DND-41 (cell line): Measurements from ENCODE around the gene RAB3C.

Experiments used
- CTCF ChIP-seq: IDR thresholded peaks from 2 replicates; pipeline ENCODE4 v1.5.1; 2012; ENCODE audit warnings: borderline replicate concordance, low read length, moderate library complexity, mild to moderate bottlenecking; ENCODE audit not compliant: poor library complexity, severe bottlenecking; ENCODE audit errors: extremely low read depth
- EZH2 ChIP-seq: IDR thresholded peaks from 3 replicates; pipeline ENCODE4 v1.6.1; 2012; ENCODE audit warnings: borderline replicate concordance, low read depth, mild to moderate bottlenecking, moderate library complexity, low read length, inconsistent platforms; ENCODE audit not compliant: severe bottlenecking

GRCh38 chr5:58739051-58739450 lies 156.2 kb downstream of the RAB3C start:
- TF ChIP-seq CTCF (no peak), EZH2 (no peak)
